Measurements from ENCODE around the gene CAMK2G.

DNA sequence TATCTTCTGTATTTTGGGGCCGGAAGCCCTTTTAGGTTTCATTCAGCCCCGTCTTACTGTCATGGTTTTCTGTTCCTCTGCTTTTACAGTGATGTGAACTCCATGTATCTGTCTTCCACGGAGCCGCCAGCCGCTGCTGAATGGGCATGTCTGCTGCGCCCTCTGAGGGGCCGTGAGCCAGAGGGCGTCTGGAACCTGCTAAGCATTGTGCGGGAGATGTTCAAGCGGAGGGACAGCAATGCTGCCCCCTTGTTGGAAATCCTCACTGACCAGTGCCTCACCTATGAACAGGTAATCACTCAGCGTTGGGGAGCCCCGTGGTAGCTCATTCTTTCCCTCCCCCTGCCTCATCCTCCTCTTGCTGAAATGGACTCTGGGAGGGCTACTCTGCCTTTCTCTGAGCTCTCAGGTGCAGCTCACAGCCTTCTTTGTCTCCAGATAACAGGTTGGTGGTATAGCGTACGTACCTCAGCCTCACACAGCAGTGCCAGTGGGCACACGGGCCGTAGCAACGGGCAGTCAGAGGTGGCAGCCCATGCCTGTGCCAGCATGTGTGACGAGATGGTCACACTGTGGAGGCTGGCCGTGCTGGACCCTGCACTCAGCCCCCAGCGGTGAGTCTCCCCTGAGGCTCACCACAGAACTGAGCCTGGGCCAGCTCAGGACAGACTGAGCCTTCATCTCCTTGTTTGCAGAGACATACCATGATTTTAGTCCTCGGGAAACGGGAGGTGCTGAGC is 83.3 kb downstream of the CAMK2G start:
- TF ChIP-seq, protein P1, sequence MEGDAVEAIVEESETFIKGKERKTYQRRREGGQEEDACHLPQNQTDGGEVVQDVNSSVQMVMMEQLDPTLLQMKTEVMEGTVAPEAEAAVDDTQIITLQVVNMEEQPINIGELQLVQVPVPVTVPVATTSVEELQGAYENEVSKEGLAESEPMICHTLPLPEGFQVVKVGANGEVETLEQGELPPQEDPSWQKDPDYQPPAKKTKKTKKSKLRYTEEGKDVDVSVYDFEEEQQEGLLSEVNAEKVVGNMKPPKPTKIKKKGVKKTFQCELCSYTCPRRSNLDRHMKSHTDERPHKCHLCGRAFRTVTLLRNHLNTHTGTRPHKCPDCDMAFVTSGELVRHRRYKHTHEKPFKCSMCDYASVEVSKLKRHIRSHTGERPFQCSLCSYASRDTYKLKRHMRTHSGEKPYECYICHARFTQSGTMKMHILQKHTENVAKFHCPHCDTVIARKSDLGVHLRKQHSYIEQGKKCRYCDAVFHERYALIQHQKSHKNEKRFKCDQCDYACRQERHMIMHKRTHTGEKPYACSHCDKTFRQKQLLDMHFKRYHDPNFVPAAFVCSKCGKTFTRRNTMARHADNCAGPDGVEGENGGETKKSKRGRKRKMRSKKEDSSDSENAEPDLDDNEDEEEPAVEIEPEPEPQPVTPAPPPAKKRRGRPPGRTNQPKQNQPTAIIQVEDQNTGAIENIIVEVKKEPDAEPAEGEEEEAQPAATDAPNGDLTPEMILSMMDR (IDR thresholded peaks at IDR 0.05), result no peak
- no peak for TF ChIP-seq POLR2A (IDR thresholded peaks at IDR 0.05)
